Panc1 (cell line): ENCODE results near the gene TRAM2.

ENCODE experiments used
- POLR2AphosphoS5 ChIP-seq: IDR thresholded peaks from 2 replicates; pipeline ENCODE4 v1.6.1; 2012; ENCODE audit warnings: mild to moderate bottlenecking, low read depth, low read length, moderate library complexity
- TCF7L2 ChIP-seq: IDR thresholded peaks from 2 replicates; pipeline ENCODE4 v1.6.1; 2011; ENCODE audit warnings: mild to moderate bottlenecking, low read depth, low read length, inconsistent platforms
- TF ChIP-seq, protein P1 (sequence below): fragments of 450-650 bp; IDR thresholded peaks from 2 replicates; pipeline ENCODE4 v1.5.1; 2017; ENCODE audit warnings: mild to moderate bottlenecking
- TF ChIP-seq, protein P2 (sequence below), 2 experiments: IDR thresholded peaks; 2 replicates each; pipeline ENCODE4 v1.6.1; 2011 to 2012; ENCODE audit warnings: low read depth in 2 of 2, control low read depth in 1 of 2, low read length in 1 of 2, mild to moderate bottlenecking in 1 of 2, moderate library complexity in 1 of 2; ENCODE audit not compliant: insufficient read depth in 1 of 2

DNA sequence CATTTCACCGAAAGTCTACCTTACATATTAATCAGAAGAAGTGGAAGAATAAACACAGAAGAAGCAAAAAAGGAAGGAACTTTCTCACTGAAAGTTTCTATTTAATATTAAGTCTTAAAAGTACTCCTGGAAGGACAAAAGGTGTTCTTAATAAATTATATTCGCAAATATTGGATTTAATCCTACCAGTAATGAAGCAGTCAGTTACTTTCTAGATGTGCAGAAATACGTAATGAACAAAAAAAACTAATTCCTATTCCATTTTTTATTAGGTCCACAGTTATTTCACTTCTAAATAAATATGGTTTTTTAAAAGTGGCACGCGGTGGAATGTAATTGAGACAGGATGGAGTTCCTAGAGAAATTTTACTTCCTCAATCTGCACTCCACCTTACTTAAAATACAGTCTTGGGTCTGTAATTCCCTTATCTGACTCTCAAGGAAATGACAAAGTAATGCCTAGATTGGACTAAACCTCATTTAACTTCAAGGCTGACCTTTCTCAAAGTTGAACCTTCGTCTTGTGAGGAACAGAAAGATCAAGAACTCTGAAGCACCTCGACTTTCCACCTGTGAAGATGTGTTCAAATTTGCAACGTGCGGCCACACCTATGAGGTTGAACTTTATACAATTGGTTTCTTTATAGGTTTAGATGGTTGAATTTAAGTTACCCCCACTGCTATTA lies 1.1 kb upstream of the TRAM2 start:
- TF ChIP-seq, protein P1, sequence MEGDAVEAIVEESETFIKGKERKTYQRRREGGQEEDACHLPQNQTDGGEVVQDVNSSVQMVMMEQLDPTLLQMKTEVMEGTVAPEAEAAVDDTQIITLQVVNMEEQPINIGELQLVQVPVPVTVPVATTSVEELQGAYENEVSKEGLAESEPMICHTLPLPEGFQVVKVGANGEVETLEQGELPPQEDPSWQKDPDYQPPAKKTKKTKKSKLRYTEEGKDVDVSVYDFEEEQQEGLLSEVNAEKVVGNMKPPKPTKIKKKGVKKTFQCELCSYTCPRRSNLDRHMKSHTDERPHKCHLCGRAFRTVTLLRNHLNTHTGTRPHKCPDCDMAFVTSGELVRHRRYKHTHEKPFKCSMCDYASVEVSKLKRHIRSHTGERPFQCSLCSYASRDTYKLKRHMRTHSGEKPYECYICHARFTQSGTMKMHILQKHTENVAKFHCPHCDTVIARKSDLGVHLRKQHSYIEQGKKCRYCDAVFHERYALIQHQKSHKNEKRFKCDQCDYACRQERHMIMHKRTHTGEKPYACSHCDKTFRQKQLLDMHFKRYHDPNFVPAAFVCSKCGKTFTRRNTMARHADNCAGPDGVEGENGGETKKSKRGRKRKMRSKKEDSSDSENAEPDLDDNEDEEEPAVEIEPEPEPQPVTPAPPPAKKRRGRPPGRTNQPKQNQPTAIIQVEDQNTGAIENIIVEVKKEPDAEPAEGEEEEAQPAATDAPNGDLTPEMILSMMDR, result no peak
- TF ChIP-seq POLR2AphosphoS5 (no peak), TCF7L2 (no peak)
- TF ChIP-seq, protein P2, sequence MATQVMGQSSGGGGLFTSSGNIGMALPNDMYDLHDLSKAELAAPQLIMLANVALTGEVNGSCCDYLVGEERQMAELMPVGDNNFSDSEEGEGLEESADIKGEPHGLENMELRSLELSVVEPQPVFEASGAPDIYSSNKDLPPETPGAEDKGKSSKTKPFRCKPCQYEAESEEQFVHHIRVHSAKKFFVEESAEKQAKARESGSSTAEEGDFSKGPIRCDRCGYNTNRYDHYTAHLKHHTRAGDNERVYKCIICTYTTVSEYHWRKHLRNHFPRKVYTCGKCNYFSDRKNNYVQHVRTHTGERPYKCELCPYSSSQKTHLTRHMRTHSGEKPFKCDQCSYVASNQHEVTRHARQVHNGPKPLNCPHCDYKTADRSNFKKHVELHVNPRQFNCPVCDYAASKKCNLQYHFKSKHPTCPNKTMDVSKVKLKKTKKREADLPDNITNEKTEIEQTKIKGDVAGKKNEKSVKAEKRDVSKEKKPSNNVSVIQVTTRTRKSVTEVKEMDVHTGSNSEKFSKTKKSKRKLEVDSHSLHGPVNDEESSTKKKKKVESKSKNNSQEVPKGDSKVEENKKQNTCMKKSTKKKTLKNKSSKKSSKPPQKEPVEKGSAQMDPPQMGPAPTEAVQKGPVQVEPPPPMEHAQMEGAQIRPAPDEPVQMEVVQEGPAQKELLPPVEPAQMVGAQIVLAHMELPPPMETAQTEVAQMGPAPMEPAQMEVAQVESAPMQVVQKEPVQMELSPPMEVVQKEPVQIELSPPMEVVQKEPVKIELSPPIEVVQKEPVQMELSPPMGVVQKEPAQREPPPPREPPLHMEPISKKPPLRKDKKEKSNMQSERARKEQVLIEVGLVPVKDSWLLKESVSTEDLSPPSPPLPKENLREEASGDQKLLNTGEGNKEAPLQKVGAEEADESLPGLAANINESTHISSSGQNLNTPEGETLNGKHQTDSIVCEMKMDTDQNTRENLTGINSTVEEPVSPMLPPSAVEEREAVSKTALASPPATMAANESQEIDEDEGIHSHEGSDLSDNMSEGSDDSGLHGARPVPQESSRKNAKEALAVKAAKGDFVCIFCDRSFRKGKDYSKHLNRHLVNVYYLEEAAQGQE (IDR thresholded peaks at IDR 0.05; ENCODE audit: insufficient read depth in 1 of 2, low read depth in 2 of 2, low read length in 1 of 2), result no peak
